Measurements from ENCODE around the gene BEGAIN.

BEGAIN gene

GRCh38 chr14:100548295-100548655, 38.9 kb downstream of the BEGAIN start:
- no peak for DNase-seq

GRCh38 chr14:100547633-100548294, 39.5 kb downstream of the BEGAIN start:
- no peak for DNase-seq

GRCh38 chr14:100546051-100546443, 41.2 kb downstream of the BEGAIN start:
- no peak for DNase-seq

- no peak for DNase-seq
Measured at GRCh38 chr14:100545359-100545758, 41.9 kb downstream of the BEGAIN start.

GRCh38 chr14:100544506-100545141, 42.6 kb downstream of the BEGAIN start:
- DNase-seq = no peak

- no peak for DNase-seq
Measured at GRCh38 chr14:100543471-100544455, 43.5 kb downstream of the BEGAIN start.

GRCh38 chr14:100542619-100543205, 44.5 kb downstream of the BEGAIN start:
- no peak for DNase-seq

GRCh38 chr14:100541621-100542560, 45.3 kb downstream of the BEGAIN start:
- DNase-seq = no peak

- DNase-seq = no peak
Measured at GRCh38 chr14:100540926-100541620, 46.1 kb downstream of the BEGAIN start.

- no peak for DNase-seq
Measured at GRCh38 chr14:100540141-100540925, 46.9 kb downstream of the BEGAIN start.

GRCh38 chr14:100539766-100540140, 47.5 kb downstream of the BEGAIN start:
- DNase-seq = no peak

- no peak for DNase-seq
Measured at GRCh38 chr14:100539003-100539660, 48.1 kb downstream of the BEGAIN start.

- DNase-seq = no peak
Measured at GRCh38 chr14:100538351-100539002, 48.7 kb downstream of the BEGAIN start.

GRCh38 chr14:100537446-100538350, 49.5 kb downstream of the BEGAIN start:
- DNase-seq = no peak

GRCh38 chr14:100536721-100537445, 50.3 kb downstream of the BEGAIN start:
- no peak for DNase-seq

GRCh38 chr14:100536121-100536510, 51.1 kb downstream of the BEGAIN start:
- DNase-seq = no peak

- DNase-seq = no peak
Measured at GRCh38 chr14:100535287-100536120, 51.7 kb downstream of the BEGAIN start.

Data from NCI-H187 treated with DMSO at 0.1 percent for 48 hours (cell line).